Esophagus muscularis mucosa (tissue), 4 donors: Measurements from ENCODE around the gene PGAP3.

Source experiments
- EP300 ChIP-seq: sonication (generic); formaldehyde crosslinking; IDR thresholded peaks from one replicate; pipeline ENCODE4 v1.6.1; 2017; ENCODE audit warnings: antibody characterized with exemption
- POLR2A ChIP-seq: fragments of 450-650 bp; IDR thresholded peaks from one replicate; pipeline ENCODE4 v1.6.1; 2017; ENCODE audit warnings: antibody characterized with exemption, moderate library complexity, mild to moderate bottlenecking, low read depth
- TF ChIP-seq, protein P1 (sequence below), 3 experiments: fragments of 200-600 bp in 2 of 3; fragments of 450-650 bp in 1 of 3; sonication (generic) in 2 of 3; IDR thresholded peaks; one replicate each; pipeline ENCODE4 v1.5.1; 2017 to 2019; ENCODE audit warnings: antibody characterized with exemption in 3 of 3, mild to moderate bottlenecking in 2 of 3, moderate library complexity in 1 of 3

DNA sequence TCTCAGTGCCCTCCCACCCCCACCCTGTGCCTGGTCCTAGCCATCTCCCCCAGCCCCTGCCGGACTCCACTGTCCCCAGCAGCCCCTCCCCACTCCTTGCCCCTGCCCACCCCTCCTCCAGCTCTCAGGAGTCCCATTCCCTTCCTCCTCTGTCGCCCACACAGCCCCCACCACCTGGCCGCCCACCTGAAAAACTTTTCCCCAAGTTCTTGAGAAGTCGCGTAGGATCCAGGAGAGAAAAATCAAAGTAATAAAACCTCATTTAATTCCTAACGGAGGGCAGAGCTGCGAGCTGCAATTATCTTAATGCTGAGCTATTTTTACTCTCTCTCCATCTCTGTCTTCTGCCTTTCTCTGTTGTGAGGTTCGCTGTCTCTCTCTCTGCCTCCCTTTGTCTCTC lies 63.5 kb downstream of the PGAP3 start:
- TF ChIP-seq POLR2A (no peak), EP300 (no peak)
- TF ChIP-seq, protein P1, sequence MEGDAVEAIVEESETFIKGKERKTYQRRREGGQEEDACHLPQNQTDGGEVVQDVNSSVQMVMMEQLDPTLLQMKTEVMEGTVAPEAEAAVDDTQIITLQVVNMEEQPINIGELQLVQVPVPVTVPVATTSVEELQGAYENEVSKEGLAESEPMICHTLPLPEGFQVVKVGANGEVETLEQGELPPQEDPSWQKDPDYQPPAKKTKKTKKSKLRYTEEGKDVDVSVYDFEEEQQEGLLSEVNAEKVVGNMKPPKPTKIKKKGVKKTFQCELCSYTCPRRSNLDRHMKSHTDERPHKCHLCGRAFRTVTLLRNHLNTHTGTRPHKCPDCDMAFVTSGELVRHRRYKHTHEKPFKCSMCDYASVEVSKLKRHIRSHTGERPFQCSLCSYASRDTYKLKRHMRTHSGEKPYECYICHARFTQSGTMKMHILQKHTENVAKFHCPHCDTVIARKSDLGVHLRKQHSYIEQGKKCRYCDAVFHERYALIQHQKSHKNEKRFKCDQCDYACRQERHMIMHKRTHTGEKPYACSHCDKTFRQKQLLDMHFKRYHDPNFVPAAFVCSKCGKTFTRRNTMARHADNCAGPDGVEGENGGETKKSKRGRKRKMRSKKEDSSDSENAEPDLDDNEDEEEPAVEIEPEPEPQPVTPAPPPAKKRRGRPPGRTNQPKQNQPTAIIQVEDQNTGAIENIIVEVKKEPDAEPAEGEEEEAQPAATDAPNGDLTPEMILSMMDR (IDR thresholded peaks at IDR 0.05): no peak
